ENCODE results near the gene KLC1.

Gene KLC1

DNA sequence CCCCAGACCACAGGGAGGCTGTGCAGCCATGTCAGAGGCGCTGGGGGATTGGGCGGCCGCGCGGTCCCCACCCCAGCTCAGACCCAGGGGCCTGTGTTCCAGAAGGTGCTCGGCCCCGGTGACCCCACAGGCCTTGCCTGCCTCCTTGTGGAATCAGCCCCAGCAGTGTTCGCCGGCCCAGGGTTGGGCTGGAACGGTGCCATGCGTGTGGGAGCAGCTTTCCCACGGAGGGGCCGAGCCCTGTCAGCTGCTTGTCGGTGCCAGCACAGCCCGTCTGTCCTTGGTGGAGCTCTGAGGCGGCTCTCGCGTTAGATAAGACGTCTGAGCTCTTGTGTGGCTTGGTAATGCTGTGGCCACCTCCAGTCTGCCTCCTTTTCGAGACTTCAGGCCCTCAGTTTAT lies 95.1 kb downstream of the KLC1 start:
- peak; percentile 43 for DNase-seq (ENCODE audit: low read depth, low spot score)
- peak; percentile 9 for TF ChIP-seq CTCF (IDR thresholded peaks at IDR 0.05; ENCODE audit: low read depth, low read length)
- no peak overlapping the region for H3K4me3 ChIP-seq (ENCODE audit: low read depth, low read length)
- in situ Hi-C loops (cut with HindIII; ENCODE audit: low sequenced_read_pairs), result no loop called here

GRCh38 chr14:103725001-103725682 lies 96.1 kb downstream of the KLC1 start:
- no peak for DNase-seq (ENCODE audit: low read depth, low spot score)
- TF ChIP-seq CTCF (IDR thresholded peaks at IDR 0.05; ENCODE audit: low read depth, low read length), result no peak
- H3K4me3 ChIP-seq (ENCODE audit: low read depth, low read length), result no peak overlapping the region
- in situ Hi-C loops (cut with HindIII; ENCODE audit: low sequenced_read_pairs), result no loop called here

- TF ChIP-seq CTCF (IDR thresholded peaks at IDR 0.05; ENCODE audit: low read depth, low read length), result no peak
- no peak overlapping the region for H3K4me3 ChIP-seq (ENCODE audit: low read depth, low read length)
- DNase-seq (ENCODE audit: low read depth, low spot score), result no peak
- in situ Hi-C loops (cut with HindIII; ENCODE audit: low sequenced_read_pairs), result no loop called here
Measured at GRCh38 chr14:103725739-103726395, 96.9 kb downstream of the KLC1 start.

- in situ Hi-C loops (cut with HindIII; ENCODE audit: low sequenced_read_pairs), result no loop called here
- DNase-seq (ENCODE audit: low read depth, low spot score), result no peak
- no peak for TF ChIP-seq CTCF (IDR thresholded peaks at IDR 0.05; ENCODE audit: low read depth, low read length)
- H3K4me3 ChIP-seq (ENCODE audit: low read depth, low read length), result no peak overlapping the region
Measured at GRCh38 chr14:103726474-103726873, 97.5 kb downstream of the KLC1 start.

DNA sequence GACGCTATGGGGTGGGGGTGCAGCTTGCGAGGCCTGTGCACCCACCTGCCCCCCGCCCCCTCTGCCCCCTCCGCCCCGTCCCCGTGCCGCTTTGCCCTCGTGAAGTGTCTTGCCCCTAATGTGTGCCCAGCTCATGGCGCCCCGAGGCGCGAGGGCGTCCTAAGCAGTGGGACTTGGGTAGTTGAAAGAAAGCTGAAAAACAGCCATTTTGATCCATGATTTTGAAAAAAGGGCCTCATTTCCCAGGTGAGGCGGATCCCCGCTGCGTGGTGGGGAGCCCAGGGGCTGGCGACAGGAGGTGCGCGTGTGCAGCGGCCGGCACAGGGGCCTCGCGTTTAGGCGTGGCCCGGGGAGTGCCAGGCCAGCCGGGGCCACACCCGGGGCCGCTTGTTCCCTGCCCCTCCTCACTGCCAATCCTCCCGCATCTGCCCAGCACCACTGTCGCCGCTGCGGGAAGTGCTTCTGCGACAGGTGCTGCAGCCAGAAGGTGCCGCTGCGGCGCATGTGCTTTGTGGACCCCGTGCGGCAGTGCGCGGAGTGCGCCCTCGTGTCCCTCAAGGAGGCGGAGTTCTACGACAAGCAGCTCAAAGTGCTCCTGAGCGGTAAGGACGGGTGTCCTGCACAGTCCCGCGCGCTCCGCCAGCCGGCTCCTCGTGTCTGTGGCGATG lies 98.4 kb downstream of the KLC1 start:
- no peak overlapping the region for H3K4me3 ChIP-seq (ENCODE audit: low read depth, low read length)
- DNase-seq (ENCODE audit: low read depth, low spot score), result no peak
- in situ Hi-C loops (cut with HindIII; ENCODE audit: low sequenced_read_pairs), result no loop called here
- no peak for TF ChIP-seq CTCF (IDR thresholded peaks at IDR 0.05; ENCODE audit: low read depth, low read length)

DNA sequence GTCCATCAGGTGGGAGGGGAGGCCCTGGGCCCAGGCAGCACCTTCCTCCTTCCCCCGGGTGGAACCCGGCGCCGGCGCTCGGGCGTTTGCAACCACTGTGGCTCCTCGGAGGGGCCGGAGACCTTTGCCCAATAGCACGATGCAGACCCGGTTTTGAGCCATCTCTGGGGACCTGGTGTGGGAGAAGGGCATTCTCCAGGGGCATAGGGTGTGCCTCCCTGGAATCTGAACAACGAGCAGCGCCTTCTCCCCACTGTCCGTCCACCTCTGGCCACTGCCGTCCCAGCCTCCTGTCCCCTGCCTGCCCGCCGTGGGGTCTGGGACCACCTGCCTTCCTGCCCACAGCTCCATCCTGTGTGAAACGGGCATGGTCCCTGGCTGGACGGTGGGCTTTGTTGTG lies 99.1 kb downstream of the KLC1 start:
- no peak for DNase-seq (ENCODE audit: low read depth, low spot score)
- no peak overlapping the region for H3K4me3 ChIP-seq (ENCODE audit: low read depth, low read length)
- no peak for TF ChIP-seq CTCF (IDR thresholded peaks at IDR 0.05; ENCODE audit: low read depth, low read length)
- in situ Hi-C loops (cut with HindIII; ENCODE audit: low sequenced_read_pairs), result no loop called here

Measured in astrocyte of the spinal cord (primary cell).